ENCODE data around the gene P2RY2. TPM values are rescaled to one million over a fixed set of nuclear protein-coding genes. Genes with fewer than 3 reads are reported as not detected.

The P2RY2 gene
- total and polyA plus RNA-seq, 9 of the 15 experiments (the other 6 are each of a cell fraction or from before 2014, with no cell fraction given) = not detected

GRCh38 chr11:73242251-73243092 lies 24.4 kb downstream of the P2RY2 start (continued):
- TF ChIP-seq EZH2 (IDR thresholded peaks at IDR 0.05; ENCODE audit: borderline replicate concordance, low read depth, low read length) (no peak), HMG20B (CRISPR knock-in tag; IDR thresholded peaks at IDR 0.05) (no peak), HLTF (IDR thresholded peaks at IDR 0.05) (no peak), RBM15 (IDR thresholded peaks at IDR 0.05; ENCODE audit: insufficient read depth, low read length) (no peak), EP400 (IDR thresholded peaks at IDR 0.05) (no peak), TRIM28 (IDR thresholded peaks at IDR 0.05) (no peak), NEUROD1 (IDR thresholded peaks at IDR 0.05; ENCODE audit: borderline replicate concordance, low read depth, low read length, partially characterized antibody) (no peak), ZNF583 (CRISPR knock-in tag; IDR thresholded peaks at IDR 0.05) (no peak), HMG20A (CRISPR knock-in tag; conservative IDR thresholded peaks at IDR 0.05) (no peak), FOXJ2 (tag; IDR thresholded peaks at IDR 0.05) (no peak), RUNX1 (IDR thresholded peaks at IDR 0.05; ENCODE audit: low read depth) (no peak), HDAC3 (IDR thresholded peaks at IDR 0.05; ENCODE audit: borderline replicate concordance, partially characterized antibody) (no peak), THRB (CRISPR knock-in tag; conservative IDR thresholded peaks at IDR 0.05) (no peak), TCFL5 (CRISPR knock-in tag; conservative IDR thresholded peaks at IDR 0.05) (no peak), SRSF3 (IDR thresholded peaks at IDR 0.05; ENCODE audit: insufficient read depth, low read length) (no peak), CBX5 (IDR thresholded peaks at IDR 0.05; ENCODE audit: borderline replicate concordance, low read depth) (no peak), TFAP4 (CRISPR knock-in tag; IDR thresholded peaks at IDR 0.05; ENCODE audit: borderline replicate concordance) (peak; percentile 47; the same call in 1 of the 2 replicates), PBX2 (CRISPR knock-in tag; IDR thresholded peaks at IDR 0.05; ENCODE audit: low read depth) (no peak), PBX2 (tag; conservative IDR thresholded peaks at IDR 0.05; ENCODE audit: low read depth) (no peak), MBD2 (IDR thresholded peaks at IDR 0.05; ENCODE audit: borderline replicate concordance, low read depth) (no peak), RBM14 (IDR thresholded peaks at IDR 0.05; ENCODE audit: borderline replicate concordance, insufficient read depth, low read depth, low read length) (no peak), CXXC5 (CRISPR knock-in tag; IDR thresholded peaks at IDR 0.05) (no peak)

All from K562 (cell line).